Measurements from ENCODE around the gene HECTD1.
"Not testable (repeated sequence)": the region's sequence is repeated elsewhere in the genome, so short reads cannot be mapped to it uniquely, and the experiment has no call there.

HECTD1 gene

GRCh38 chr14:31197671-31198070 is 9.9 kb downstream of the HECTD1 start:
- ChIA-PET POLR2A (interaction anchor here (1.4 kb wide), 1 partner anchor 10 kb away, joined by 4 read pairs; the partner anchor contains the start of gene HECTD1), CTCF (interaction anchor here (2.1 to 5.6 kb wide), 3 partner anchors 8 to 12 kb away, joined by 7 to 35 read pairs (median 9); partner anchors contain the start of gene HECTD1)
- no peak for TF ChIP-seq CTCF (IDR thresholded peaks at IDR 0.05; ENCODE audit: control extremely low read depth, extremely low read depth, low read depth, missing control alignments)
- no peak for DNase-seq (ENCODE audit: extremely low spot score)

- TF ChIP-seq CTCF (IDR thresholded peaks at IDR 0.05; ENCODE audit: control extremely low read depth, extremely low read depth, low read depth, missing control alignments) = no peak
- DNase-seq (ENCODE audit: extremely low spot score) = no peak
- ChIA-PET CTCF (interaction anchor here (5.6 kb wide), 1 partner anchor 11 kb away, joined by 35 read pairs; the partner anchor contains the start of gene HECTD1), POLR2A (interaction anchor here (1.4 kb wide), 1 partner anchor 11 kb away, joined by 4 read pairs; the partner anchor contains the start of gene HECTD1)
Measured at GRCh38 chr14:31196839-31197492, 10.6 kb downstream of the HECTD1 start.

GRCh38 chr14:31194661-31195060 is 12.9 kb downstream of the HECTD1 start:
- CTCF ChIA-PET = interaction anchor here (1.0 to 1.5 kb wide), 4 partner anchors 9 to 162 kb away, joined by 3 to 4 read pairs (median 4); no protein-coding TSS in a partner anchor
- no peak for DNase-seq (ENCODE audit: extremely low spot score)
- TF ChIP-seq CTCF (IDR thresholded peaks at IDR 0.05; ENCODE audit: control extremely low read depth, extremely low read depth, low read depth, missing control alignments) = no peak
- POLR2A ChIA-PET = no interaction called here

- TF ChIP-seq CTCF (IDR thresholded peaks at IDR 0.05; ENCODE audit: control extremely low read depth, extremely low read depth, low read depth, missing control alignments) = no peak
- no peak for DNase-seq (ENCODE audit: extremely low spot score)
- CTCF ChIA-PET = interaction anchor here (0.7 to 1.5 kb wide), 4 partner anchors 9 to 162 kb away, joined by 3 to 5 read pairs (median 4); partner anchors contain the start of gene HECTD1
- POLR2A ChIA-PET = no interaction called here
Measured at GRCh38 chr14:31194095-31194494, 13.5 kb downstream of the HECTD1 start.

- POLR2A ChIA-PET = not testable (repeated sequence)
Measured at GRCh38 chr14:31192544-31192943, 15.0 kb downstream of the HECTD1 start.

GRCh38 chr14:31190717-31191263 is 16.8 kb downstream of the HECTD1 start:
- no peak for TF ChIP-seq CTCF (IDR thresholded peaks at IDR 0.05; ENCODE audit: control extremely low read depth, extremely low read depth, low read depth, missing control alignments)
- ChIA-PET POLR2A (no interaction called here), CTCF (interaction anchor here (1.2 to 2.0 kb wide), 3 partner anchors 8 to 172 kb away, joined by 3 to 9 read pairs (median 3); no protein-coding TSS in a partner anchor)
- DNase-seq (ENCODE audit: extremely low spot score) = no peak

More at GRCh38 chr14:31192544-31192943, 15.0 kb downstream of the HECTD1 start:
- CTCF ChIA-PET; DNase-seq (ENCODE audit: extremely low spot score): not testable (repeated sequence)

GRCh38 chr14:31190219-31190603 is 17.4 kb downstream of the HECTD1 start:
- POLR2A ChIA-PET = no interaction called here
- CTCF ChIA-PET = interaction anchor here (2.0 kb wide), 1 partner anchor 9 kb away, joined by 9 read pairs; no protein-coding TSS in a partner anchor
- no peak for DNase-seq (ENCODE audit: extremely low spot score)
- no peak for TF ChIP-seq CTCF (IDR thresholded peaks at IDR 0.05; ENCODE audit: control extremely low read depth, extremely low read depth, low read depth, missing control alignments)
